OCI-LY7 (cell line): ENCODE data around the gene PACSIN3. TPM values are rescaled to one million over a fixed set of nuclear protein-coding genes. Genes with fewer than 3 reads are reported as not detected.

ENCODE experiments used
- BruUV-seq: library from RNA; stranded (reverse); fragments of 400-500 nt; replicated peaks from 2 replicates; lab custom pipeline; 2021; lab: Mats Ljungman, UMichigan
- CTCF ChIA-PET: fragments of 300-600 bp; sonication (Branson Sonifier 250); formaldehyde crosslinking; loops from one replicate; lab custom pipeline; 2022; ENCODE audit warnings: antibody characterized with exemption; ENCODE audit not compliant: unreplicated experiment; lab: Charles Lee
- POLR2A ChIA-PET: fragments of 300-600 bp; sonication (Branson Sonifier 250); formaldehyde crosslinking; loops from one replicate; lab custom pipeline; 2022; ENCODE audit warnings: antibody characterized with exemption; lab: Charles Lee
- DNase-seq: peaks from one replicate; pipeline ENCODE4 v3.0.0-alpha.2; 2015; ENCODE audit warnings: low spot score
- H2AFZ ChIP-seq: fragments of 200-600 bp; sonication (generic), shearing (Covaris generic); 2 replicates; pipeline ENCODE4 v1.6.1; 2014; ENCODE audit warnings: mild to moderate bottlenecking, antibody characterized with exemption, low read length, moderate library complexity
- H3K27ac ChIP-seq: fragments of 200-600 bp; sonication (generic); 2 replicates; pipeline ENCODE4 v1.5.1; 2014; ENCODE audit warnings: mixed run types, low read depth, mild to moderate bottlenecking, moderate library complexity, low read length, inconsistent platforms; ENCODE audit not compliant: poor library complexity, severe bottlenecking
- H3K36me3 ChIP-seq: fragments of 200-600 bp; sonication (generic); 2 replicates; pipeline ENCODE4 v1.6.1; 2014; ENCODE audit warnings: mild to moderate bottlenecking, antibody characterized with exemption, low read length, moderate library complexity, mixed read lengths; ENCODE audit not compliant: insufficient read depth
- H3K4me1 ChIP-seq: fragments of 200-600 bp; sonication (generic); 2 replicates; pipeline ENCODE4 v1.5.1; 2014; ENCODE audit warnings: mild to moderate bottlenecking, low read length; ENCODE audit not compliant: insufficient read depth, poor library complexity, severe bottlenecking
- H3K4me2 ChIP-seq: fragments of 200-600 bp; sonication (generic); 2 replicates; pipeline ENCODE4 v1.6.1; 2014; ENCODE audit warnings: mild to moderate bottlenecking, low read length
- H3K4me3 ChIP-seq: fragments of 200-600 bp; sonication (generic); 2 replicates; pipeline ENCODE4 v1.5.1; 2014; ENCODE audit warnings: mild to moderate bottlenecking, low read depth, low read length; ENCODE audit not compliant: poor library complexity, severe bottlenecking
- H3K79me2 ChIP-seq: fragments of 200-600 bp; sonication (generic); 2 replicates; pipeline ENCODE4 v1.6.1; 2016; ENCODE audit warnings: low read depth, mild to moderate bottlenecking, low read length, moderate library complexity, mixed read lengths; ENCODE audit not compliant: insufficient read depth
- H3K9me2 ChIP-seq: fragments of 200-600 bp; sonication (generic); 2 replicates; pipeline ENCODE4 v1.6.1; 2016; ENCODE audit warnings: mild to moderate bottlenecking, low read length, mixed read lengths; ENCODE audit not compliant: insufficient read depth
- H3K9me3 ChIP-seq: fragments of 200-600 bp; sonication (generic); 2 replicates; pipeline ENCODE4 v1.6.1; 2014; ENCODE audit warnings: mild to moderate bottlenecking, mixed run types, low read length, mixed read lengths
- H4K20me1 ChIP-seq: fragments of 200-600 bp; sonication (generic); 2 replicates; pipeline ENCODE4 v1.6.1; 2014; ENCODE audit warnings: mild to moderate bottlenecking, antibody characterized with exemption, low read length, moderate library complexity, mixed read lengths; ENCODE audit not compliant: insufficient read depth
- CTCF ChIP-seq: fragments of 200-600 bp; sonication (generic); conservative IDR thresholded peaks from 2 replicates; pipeline ENCODE4 v1.5.1; 2014; ENCODE audit warnings: mild to moderate bottlenecking, antibody characterized with exemption, low read length, moderate library complexity, mixed read lengths
- EZH2phosphoT487 ChIP-seq: fragments of 200-600 bp; sonication (generic); IDR thresholded peaks from 2 replicates; pipeline ENCODE4 v1.6.1; 2018; ENCODE audit warnings: low read depth, borderline replicate concordance, mild to moderate bottlenecking, mixed run types, antibody characterized with exemption, low read length, moderate library complexity, mixed read lengths
- intact Hi-C: fragments of 100-400 bp; cut with micrococcal nuclease; formaldehyde crosslinking; loops from one replicate; pipeline ENCODE4 v1.10.0; 2022; ENCODE audit not compliant: unreplicated experiment
- microRNA-seq: library from miRNA; unstranded; fragments of <30 nt; microRNA quantifications from one replicate; pipeline ENCODE4 v1.2.0, GENCODE V29; 2022; ENCODE audit warnings: borderline replicate concordance
- small RNA-seq: library from RNA; depleted of rRNA; stranded (forward); fragments of <200 nt; gene quantifications from one replicate; pipeline ENCODE3, GENCODE V24; 2014
- total RNA-seq, 2 experiments: library from RNA; depleted of rRNA in 1 of 2; stranded (reverse); fragments of >200 nt in 1 of 2; shearing (Covaris generic) in 1 of 2; gene quantifications; 2 replicates each; pipeline ENCODE4 v1.2.3, GENCODE V29; 2014 to 2022

PACSIN3 gene
- total RNA-seq, 2 experiments from 2014 or later: not detected

GRCh38 chr11:47131136-47131535, 55.1 kb downstream of the PACSIN3 start:
- Histone ChIP-seq H3K79me2 (no peaks in the 10 kb centered on the region), H3K4me2 (no peak overlapping the region), H2AFZ (no peak overlapping the region), H3K9me3 (no peaks in the 10 kb centered on the region), H3K9me2 (no peaks in the 10 kb centered on the region), H3K27ac (no peak overlapping the region), H3K36me3 (no peaks in the 10 kb centered on the region), H4K20me1 (no peaks in the 10 kb centered on the region), H3K4me1 (peaks cover 74% of the 10 kb centered on the region), H3K4me3 (no peak overlapping the region)
- BruUV-seq: no TSS peak
- no peak for DNase-seq
- no peak for TF ChIP-seq EZH2phosphoT487
- TF ChIP-seq CTCF: no peak
- intact Hi-C loops: no loop called here
- ChIA-PET CTCF (interaction anchor here (1.1 kb wide), 1 partner anchor 11 kb away, joined by 3 read pairs; no protein-coding TSS in a partner anchor), POLR2A (interaction anchor here (1.0 to 2.4 kb wide), 6 partner anchors 9 to 27 kb away, joined by 3 to 10 read pairs (median 6); no protein-coding TSS in a partner anchor)

- Histone ChIP-seq H3K4me1 (peaks cover 75% of the 10 kb centered on the region), H3K9me2 (no peaks in the 10 kb centered on the region), H3K9me3 (no peaks in the 10 kb centered on the region), H3K36me3 (no peaks in the 10 kb centered on the region), H4K20me1 (no peaks in the 10 kb centered on the region), H3K4me2 (no peak overlapping the region), H3K79me2 (no peaks in the 10 kb centered on the region), H2AFZ (no peak overlapping the region), H3K4me3 (no peak overlapping the region), H3K27ac (no peak overlapping the region)
- CTCF ChIA-PET: interaction anchor here (1.1 kb wide), 1 partner anchor 11 kb away, joined by 3 read pairs; no protein-coding TSS in a partner anchor
- DNase-seq: no peak
- TF ChIP-seq CTCF (no peak), EZH2phosphoT487 (no peak)
- intact Hi-C loops: no loop called here
- POLR2A ChIA-PET: interaction anchor here (1.0 to 2.4 kb wide), 5 partner anchors 10 to 26 kb away, joined by 3 to 7 read pairs (median 5); no protein-coding TSS in a partner anchor
- no TSS peak for BruUV-seq
These were observed 55.7 kb downstream of the PACSIN3 start for GRCh38 chr11:47130543-47130942.

Small RNA genes lying within 50 kb of the gene (microRNA-seq; reads per million reads assigned to microRNA genes)
- gene MIR6745: not detected

Small RNA genes lying within 50 kb of the gene (small RNA-seq; reads per million reads assigned to genes)
- not detected for gene MIR6745

Other genes with a start within 250 kb of the PACSIN3 start
- 35.2 and 39.6 TPM in 2 replicates for gene CSTPP1, start 249.7 kb downstream of the PACSIN3 start, total RNA-seq (2014; rRNA removed; shearing (Covaris generic))
- gene CSTPP1, start 249.7 kb downstream of the PACSIN3 start, total RNA-seq (2022): 39.7 and 43.1 TPM in 2 replicates
- 116 and 136 TPM in 2 replicates for gene ARFGAP2, start 9.6 kb downstream of the PACSIN3 start, total RNA-seq (2014; rRNA removed; shearing (Covaris generic))
- 126 and 135 TPM in 2 replicates for gene ARFGAP2, start 9.6 kb downstream of the PACSIN3 start, total RNA-seq (2022)
- gene DDB2, start 28.5 kb upstream of the PACSIN3 start, total RNA-seq (2014; rRNA removed; shearing (Covaris generic)): 15.6 and 19.9 TPM in 2 replicates
- gene DDB2, start 28.5 kb upstream of the PACSIN3 start, total RNA-seq (2022): 36.0 and 39.4 TPM in 2 replicates
- gene ACP2, start 62.4 kb upstream of the PACSIN3 start, total RNA-seq (2014; rRNA removed; shearing (Covaris generic)): 24.5 TPM in 2 replicates
- 24.2 and 26.5 TPM in 2 replicates for gene ACP2, start 62.4 kb upstream of the PACSIN3 start, total RNA-seq (2022)
- gene NR1H3, start 71.6 kb upstream of the PACSIN3 start, total RNA-seq (2014; rRNA removed; shearing (Covaris generic)): 6.2 and 7.7 TPM in 2 replicates
- 14.4 and 14.7 TPM in 2 replicates for gene NR1H3, start 71.6 kb upstream of the PACSIN3 start, total RNA-seq (2022)
- gene MADD, start 83.7 kb upstream of the PACSIN3 start, total RNA-seq (2014; rRNA removed; shearing (Covaris generic)): 32.1 and 36.6 TPM in 2 replicates
- 47.8 and 48.8 TPM in 2 replicates for gene MADD, start 83.7 kb upstream of the PACSIN3 start, total RNA-seq (2022)
- 0.10 and 0.25 TPM in 2 replicates for gene MYBPC3, start 166.3 kb upstream of the PACSIN3 start, total RNA-seq (2014; rRNA removed; shearing (Covaris generic))
- 0.18 and 0.29 TPM in 2 replicates for gene MYBPC3, start 166.3 kb upstream of the PACSIN3 start, total RNA-seq (2022)
- 48.9 and 79.6 TPM in 2 replicates for gene SPI1, start 192.1 kb upstream of the PACSIN3 start, total RNA-seq (2014; rRNA removed; shearing (Covaris generic))
- 71.2 and 73.3 TPM in 2 replicates for gene SPI1, start 192.1 kb upstream of the PACSIN3 start, total RNA-seq (2022)
- gene SLC39A13, start 222.2 kb upstream of the PACSIN3 start, total RNA-seq (2014; rRNA removed; shearing (Covaris generic)): 31.6 and 31.8 TPM in 2 replicates
- 30.5 and 33.9 TPM in 2 replicates for gene SLC39A13, start 222.2 kb upstream of the PACSIN3 start, total RNA-seq (2022)
- 122 and 135 TPM in 2 replicates for gene PSMC3, start 240.0 kb upstream of the PACSIN3 start, total RNA-seq (2014; rRNA removed; shearing (Covaris generic))
- gene PSMC3, start 240.0 kb upstream of the PACSIN3 start, total RNA-seq (2022): 127 and 144 TPM in 2 replicates